Measurements from ENCODE around the gene GCLC. TPM values are rescaled to one million over a fixed set of nuclear protein-coding genes. Genes with fewer than 3 reads are reported as not detected.
A peak's percentile ranks its signal among the peaks of the same experiment; 100 is the strongest.

GCLC gene
- total RNA-seq, 1 experiment from 2014 or later = 108 TPM

DNA sequence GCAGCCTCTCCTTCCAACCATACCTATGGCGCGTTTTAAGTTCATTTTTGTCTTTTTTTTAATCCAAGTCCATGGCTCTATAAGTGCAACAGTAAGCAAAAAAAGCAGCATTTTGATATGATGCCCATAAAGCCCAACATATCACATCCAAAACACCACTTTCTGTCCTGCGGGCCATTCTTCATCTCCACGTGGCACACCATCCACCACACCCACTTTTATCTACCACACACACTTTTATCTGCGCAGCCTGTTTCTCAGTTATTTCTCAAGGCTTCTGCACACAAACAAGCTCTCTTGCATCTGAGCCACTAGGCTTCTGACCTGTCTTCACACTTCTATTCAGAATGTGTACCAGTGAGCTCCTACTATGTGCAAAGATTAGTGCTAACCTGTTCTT, 5.3 kb downstream of the GCLC start:
- no TSS peak for BruUV-seq (replicated peaks)
- POLR2A ChIA-PET = interaction anchor here (0.9 to 1.7 kb wide), 4 partner anchors 9 to 73 kb away, joined by 3 to 7 read pairs (median 4); no protein-coding TSS in a partner anchor
- DNase-seq (ENCODE audit: unreplicated experiment) = no peak
- intact Hi-C loops (cut with micrococcal nuclease) = no loop called here
- Mint-ChIP-seq H3K27me3 (ENCODE audit: insufficient read depth, unreplicated experiment) (no peaks in the 10 kb centered on the region), H3K4me3 (ENCODE audit: unreplicated experiment) (no peak overlapping the region), H3K9me3 (ENCODE audit: unreplicated experiment) (no peaks in the 10 kb centered on the region), H3K4me1 (ENCODE audit: insufficient read depth, unreplicated experiment) (peaks cover 37% of the 10 kb centered on the region), H3K36me3 (ENCODE audit: insufficient read depth, unreplicated experiment) (peaks cover 36% of the 10 kb centered on the region), H3K27ac (ENCODE audit: low read depth, unreplicated experiment) (no peak overlapping the region)
- CTCF ChIA-PET = interaction anchor here (0.6 kb wide), 1 partner anchor 255 kb away, joined by 3 read pairs; no protein-coding TSS in a partner anchor
- TF ChIP-seq, protein P1, sequence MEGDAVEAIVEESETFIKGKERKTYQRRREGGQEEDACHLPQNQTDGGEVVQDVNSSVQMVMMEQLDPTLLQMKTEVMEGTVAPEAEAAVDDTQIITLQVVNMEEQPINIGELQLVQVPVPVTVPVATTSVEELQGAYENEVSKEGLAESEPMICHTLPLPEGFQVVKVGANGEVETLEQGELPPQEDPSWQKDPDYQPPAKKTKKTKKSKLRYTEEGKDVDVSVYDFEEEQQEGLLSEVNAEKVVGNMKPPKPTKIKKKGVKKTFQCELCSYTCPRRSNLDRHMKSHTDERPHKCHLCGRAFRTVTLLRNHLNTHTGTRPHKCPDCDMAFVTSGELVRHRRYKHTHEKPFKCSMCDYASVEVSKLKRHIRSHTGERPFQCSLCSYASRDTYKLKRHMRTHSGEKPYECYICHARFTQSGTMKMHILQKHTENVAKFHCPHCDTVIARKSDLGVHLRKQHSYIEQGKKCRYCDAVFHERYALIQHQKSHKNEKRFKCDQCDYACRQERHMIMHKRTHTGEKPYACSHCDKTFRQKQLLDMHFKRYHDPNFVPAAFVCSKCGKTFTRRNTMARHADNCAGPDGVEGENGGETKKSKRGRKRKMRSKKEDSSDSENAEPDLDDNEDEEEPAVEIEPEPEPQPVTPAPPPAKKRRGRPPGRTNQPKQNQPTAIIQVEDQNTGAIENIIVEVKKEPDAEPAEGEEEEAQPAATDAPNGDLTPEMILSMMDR (IDR thresholded peaks at IDR 0.05; ENCODE audit: unreplicated experiment) = no peak

DNA sequence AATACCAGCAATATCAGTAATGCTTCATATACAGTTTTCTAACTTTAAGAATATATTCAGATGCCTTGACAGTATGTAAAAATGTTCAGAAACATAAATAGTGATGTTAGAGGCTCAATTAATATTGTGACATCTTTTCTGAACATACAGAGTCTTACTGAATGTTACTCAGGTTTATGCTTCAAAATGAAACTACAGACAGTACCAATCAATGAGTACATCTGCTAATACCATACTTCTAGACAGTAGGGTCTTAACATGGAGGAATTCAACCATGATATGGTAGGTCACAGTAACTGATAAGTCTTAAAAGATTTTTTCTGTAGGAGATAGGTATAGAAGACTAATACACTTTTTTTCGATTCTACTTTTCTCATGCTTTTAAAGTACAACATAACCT, 8.3 kb downstream of the GCLC start:
- DNase-seq (ENCODE audit: unreplicated experiment) = no peak
- TF ChIP-seq, protein P1 (IDR thresholded peaks at IDR 0.05; ENCODE audit: unreplicated experiment) = no peak
- CTCF ChIA-PET = interaction anchor here (1.4 kb wide), 1 partner anchor 115 kb away, joined by 3 read pairs; no protein-coding TSS in a partner anchor
- intact Hi-C loops (cut with micrococcal nuclease) = no loop called here
- H3K27me3 Mint-ChIP-seq (ENCODE audit: insufficient read depth, unreplicated experiment) = no peaks in the 10 kb centered on the region
- peaks cover 36% of the 10 kb centered on the region for H3K36me3 Mint-ChIP-seq (ENCODE audit: insufficient read depth, unreplicated experiment)
- H3K4me1 Mint-ChIP-seq (ENCODE audit: insufficient read depth, unreplicated experiment) = peaks cover 41% of the 10 kb centered on the region
- H3K4me3 Mint-ChIP-seq (ENCODE audit: unreplicated experiment) = no peak overlapping the region
- no peaks in the 10 kb centered on the region for H3K9me3 Mint-ChIP-seq (ENCODE audit: unreplicated experiment)
- H3K27ac Mint-ChIP-seq (ENCODE audit: low read depth, unreplicated experiment) = no peak overlapping the region
- BruUV-seq (replicated peaks) = no TSS peak
- POLR2A ChIA-PET = interaction anchor here (1.2 to 2.0 kb wide), 5 partner anchors 10 to 109 kb away, joined by 4 to 6 read pairs (median 5); no protein-coding TSS in a partner anchor

DNA sequence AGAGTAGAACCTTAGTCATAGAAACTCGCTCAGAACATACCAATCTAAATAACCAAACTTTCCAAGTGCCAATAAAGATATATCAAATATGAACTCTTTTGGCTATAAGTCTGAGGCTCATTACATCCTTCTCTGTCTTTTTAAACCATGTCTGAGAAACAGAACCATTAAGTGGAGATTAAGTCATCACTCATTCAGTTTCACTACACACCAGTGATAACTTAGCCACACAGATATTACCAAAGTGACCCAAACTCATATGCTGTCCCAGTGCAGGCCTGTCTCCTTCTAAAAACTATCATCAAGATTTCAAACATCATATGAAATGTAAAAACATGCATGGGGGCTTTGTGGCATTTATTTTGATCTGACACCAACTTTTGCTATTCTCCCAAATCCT, 12.0 kb downstream of the GCLC start:
- no peak overlapping the region for H3K4me3 Mint-ChIP-seq (ENCODE audit: unreplicated experiment)
- TF ChIP-seq, protein P1 (IDR thresholded peaks at IDR 0.05; ENCODE audit: unreplicated experiment) = no peak
- no peaks in the 10 kb centered on the region for H3K27me3 Mint-ChIP-seq (ENCODE audit: insufficient read depth, unreplicated experiment)
- no peaks in the 10 kb centered on the region for H3K9me3 Mint-ChIP-seq (ENCODE audit: unreplicated experiment)
- peaks cover 47% of the 10 kb centered on the region for H3K4me1 Mint-ChIP-seq (ENCODE audit: insufficient read depth, unreplicated experiment)
- ChIA-PET POLR2A (interaction anchor here (0.8 to 1.3 kb wide), 3 partner anchors 11 to 158 kb away, joined by 4 to 8 read pairs (median 7); no protein-coding TSS in a partner anchor), CTCF (interaction anchor here (1.2 kb wide), 2 partner anchors 11 to 14 kb away, joined by 3 to 5 read pairs; no protein-coding TSS in a partner anchor)
- DNase-seq (ENCODE audit: unreplicated experiment) = no peak
- intact Hi-C loops (cut with micrococcal nuclease) = no loop called here
- BruUV-seq (replicated peaks) = no TSS peak
- peaks cover 6% of the 10 kb centered on the region for H3K36me3 Mint-ChIP-seq (ENCODE audit: insufficient read depth, unreplicated experiment)
- H3K27ac Mint-ChIP-seq (ENCODE audit: low read depth, unreplicated experiment) = peak overlapping the region; percentile 52

DNA sequence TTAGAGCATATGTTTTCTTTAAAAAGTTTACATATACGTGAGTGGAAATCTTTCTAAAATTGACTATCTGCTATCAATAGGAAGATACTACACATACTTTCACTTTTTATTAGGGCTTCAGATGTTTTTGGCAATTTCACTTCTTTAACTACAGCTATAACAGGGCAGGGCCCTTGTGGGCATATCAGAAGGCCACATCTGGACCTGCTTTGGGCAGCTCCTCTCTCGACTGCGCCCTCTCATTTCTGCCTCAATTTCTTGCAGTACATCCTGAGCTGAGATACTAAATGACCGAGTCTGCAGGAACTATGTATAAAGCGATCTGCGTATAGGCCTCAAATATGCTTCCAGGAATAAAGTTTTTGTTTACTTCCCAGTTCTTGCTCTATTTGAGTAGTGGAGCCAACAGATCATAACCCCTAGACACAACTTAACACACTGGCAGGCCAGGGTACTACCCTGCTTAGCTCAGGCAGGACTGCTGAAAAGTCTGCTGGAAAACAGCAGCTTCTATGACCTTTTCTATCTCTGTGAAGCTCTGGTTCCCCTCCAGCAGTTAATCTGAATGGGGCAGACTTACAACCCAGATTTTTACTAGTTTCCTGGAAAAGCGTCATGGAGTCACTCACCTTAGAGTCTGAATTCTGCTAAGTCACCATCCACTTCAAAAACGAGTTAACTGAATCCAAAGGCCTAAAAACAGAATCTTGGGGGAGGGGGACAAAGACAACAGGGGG, 12.7 kb downstream of the GCLC start:
- POLR2A ChIA-PET = interaction anchor here (0.8 to 2.1 kb wide), 7 partner anchors 12 to 159 kb away, joined by 3 to 8 read pairs (median 4); no protein-coding TSS in a partner anchor
- Mint-ChIP-seq H3K27me3 (ENCODE audit: insufficient read depth, unreplicated experiment) (no peaks in the 10 kb centered on the region), H3K4me1 (ENCODE audit: insufficient read depth, unreplicated experiment) (peaks cover 47% of the 10 kb centered on the region), H3K27ac (ENCODE audit: low read depth, unreplicated experiment) (peak overlapping the region; percentile 52), H3K36me3 (ENCODE audit: insufficient read depth, unreplicated experiment) (peaks cover 6% of the 10 kb centered on the region), H3K9me3 (ENCODE audit: unreplicated experiment) (no peaks in the 10 kb centered on the region), H3K4me3 (ENCODE audit: unreplicated experiment) (no peak overlapping the region)
- intact Hi-C loops (cut with micrococcal nuclease) = no loop called here
- TF ChIP-seq, protein P1 (IDR thresholded peaks at IDR 0.05; ENCODE audit: unreplicated experiment) = no peak
- no peak for DNase-seq (ENCODE audit: unreplicated experiment)
- no TSS peak for BruUV-seq (replicated peaks)
- CTCF ChIA-PET = interaction anchor here (0.6 to 1.2 kb wide), 5 partner anchors 10 to 96 kb away, joined by 3 to 5 read pairs (median 5); no protein-coding TSS in a partner anchor

Data from MCF 10A (cell line).